CD4-positive, CD25-positive, alpha-beta regulatory T cell (primary cell): ENCODE measurements around the gene TMC7. TPM values are rescaled to one million over a fixed set of nuclear protein-coding genes. Genes with fewer than 3 reads are reported as not detected.

Experiments
- polyA plus RNA-seq, 4 donors: library from polyadenylated mRNA; unstranded; fragments of 300-500 nt; fragmentation: Illumina TruSeq; gene quantifications; one replicate each; pipeline ENCODE4 v1.2.3, GENCODE V29; 2021
- total RNA-seq: library from RNA; stranded (reverse); gene quantifications from one replicate; pipeline ENCODE4 v1.2.3, GENCODE V29; 2022

The TMC7 gene
- total and polyA plus RNA-seq, 5 donors from 2014 or later = 0.10 TPM; not detected in 4

Other genes with a start within 250 kb of the TMC7 start
- gene RPS15A, start 193.6 kb upstream of the TMC7 start, total RNA-seq = 2,539 TPM
- 1,000 to 10,000 TPM; 2,846 to 4,681 (median 4,057) TPM for gene RPS15A, start 193.6 kb upstream of the TMC7 start, polyA plus RNA-seq
- gene ARL6IP1, start 182.4 kb upstream of the TMC7 start, total RNA-seq = 110 TPM
- 100 to 1,000 TPM; 279 to 374 (median 304) TPM for gene ARL6IP1, start 182.4 kb upstream of the TMC7 start, polyA plus RNA-seq
- gene SMG1, start 57.5 kb upstream of the TMC7 start, total RNA-seq = 200 TPM
- 10 to 100 TPM in 2 of 4 donors, 1 to 10 TPM in 2; 9.2 to 11.9 (median 10.8) TPM for gene SMG1, start 57.5 kb upstream of the TMC7 start, polyA plus RNA-seq
- 13.1 TPM for gene COQ7, start 83.7 kb downstream of the TMC7 start, total RNA-seq
- 10 to 100 TPM; 17.1 to 19.3 (median 18.6) TPM for gene COQ7, start 83.7 kb downstream of the TMC7 start, polyA plus RNA-seq
- 0.15 TPM for gene ITPRIPL2, start 130.0 kb downstream of the TMC7 start, total RNA-seq
- 1 to 10 TPM in 1 of 4 donors, under 1 TPM in 2, not detected in 1; 0.18 to 1.1 (median 0.21) TPM for gene ITPRIPL2, start 130.0 kb downstream of the TMC7 start, polyA plus RNA-seq
- not detected for gene SYT17, start 184.3 kb downstream of the TMC7 start, total RNA-seq
- gene SYT17, start 184.3 kb downstream of the TMC7 start, polyA plus RNA-seq = under 1 TPM in 1 of 4 donors, not detected in 3; 0.25 TPM